RPMI8226 (cell line): ENCODE data around the gene SRXN1.
"Not testable (repeated sequence)": the region's sequence is repeated elsewhere in the genome, so short reads cannot be mapped to it uniquely, and the experiment has no call there.

Experiments
- DNase-seq: peaks from one replicate; pipeline ENCODE4 v3.0.0-alpha.2; 2015

The SRXN1 gene

GRCh38 chr20:653590-654416, 803 bp upstream of the SRXN1 start:
- no peak for DNase-seq

- peak; percentile 36 for DNase-seq
Measured at GRCh38 chr20:652615-653109, 338 bp downstream of the SRXN1 start.

- DNase-seq, result peak; percentile 42
Measured at GRCh38 chr20:651713-652614, 1.0 kb downstream of the SRXN1 start.

GRCh38 chr20:650954-651353, 2.0 kb downstream of the SRXN1 start:
- no peak for DNase-seq

- no peak for DNase-seq
Measured at GRCh38 chr20:650281-650680, 2.7 kb downstream of the SRXN1 start.

GRCh38 chr20:647479-648019, 5.5 kb downstream of the SRXN1 start:
- no peak for DNase-seq

- DNase-seq, result no peak
Measured at GRCh38 chr20:646868-647233, 6.1 kb downstream of the SRXN1 start.

GRCh38 chr20:646107-646867, 6.7 kb downstream of the SRXN1 start:
- no peak for DNase-seq

GRCh38 chr20:645318-646106, 7.5 kb downstream of the SRXN1 start:
- DNase-seq, result peak; percentile 78

GRCh38 chr20:644692-645317, 8.2 kb downstream of the SRXN1 start:
- DNase-seq, result no peak

GRCh38 chr20:642398-643174, 10.4 kb downstream of the SRXN1 start:
- DNase-seq, result no peak

- not testable (repeated sequence) for DNase-seq
Measured at GRCh38 chr20:642013-642397, 11.0 kb downstream of the SRXN1 start.

GRCh38 chr20:641516-641875, 11.5 kb downstream of the SRXN1 start:
- DNase-seq, result no peak

- DNase-seq, result no peak
Measured at GRCh38 chr20:640674-641515, 12.1 kb downstream of the SRXN1 start.

GRCh38 chr20:638579-638978, 14.4 kb downstream of the SRXN1 start:
- DNase-seq, result no peak

- DNase-seq, result no peak
Measured at GRCh38 chr20:637559-637958, 15.4 kb downstream of the SRXN1 start.

GRCh38 chr20:635893-636338, 17.1 kb downstream of the SRXN1 start:
- peak; percentile 67 for DNase-seq

- DNase-seq, result no peak
Measured at GRCh38 chr20:635028-635892, 17.7 kb downstream of the SRXN1 start.
